Endothelial cell (in vitro differentiated cells): ENCODE measurements around the gene CD276. TPM values are rescaled to one million over a fixed set of nuclear protein-coding genes. Genes with fewer than 3 reads are reported as not detected.

ENCODE experiments used
- DNase-seq: peaks from one replicate; pipeline ENCODE4 v3.0.0; 2021; ENCODE audit warnings: low spot score
- H3K27ac Mint-ChIP-seq: one replicate; pipeline ENCODE4 v1.8.0; 2021; ENCODE audit warnings: mixed read lengths, inconsistent platforms; ENCODE audit not compliant: unreplicated experiment
- H3K27me3 Mint-ChIP-seq: one replicate; pipeline ENCODE4 v1.8.0; 2021; ENCODE audit warnings: mild to moderate bottlenecking, moderate library complexity, mixed read lengths, inconsistent platforms; ENCODE audit not compliant: unreplicated experiment
- H3K36me3 Mint-ChIP-seq: one replicate; pipeline ENCODE4 v1.8.0; 2021; ENCODE audit warnings: mild to moderate bottlenecking, low read depth, mixed read lengths, inconsistent platforms; ENCODE audit not compliant: unreplicated experiment
- H3K4me1 Mint-ChIP-seq: one replicate; pipeline ENCODE4 v1.8.0; 2021; ENCODE audit warnings: mild to moderate bottlenecking, mixed read lengths, inconsistent platforms; ENCODE audit not compliant: unreplicated experiment
- H3K4me3 Mint-ChIP-seq: one replicate; pipeline ENCODE4 v1.8.0; 2021; ENCODE audit warnings: mild to moderate bottlenecking, mixed read lengths, inconsistent platforms; ENCODE audit not compliant: unreplicated experiment
- H3K9me3 Mint-ChIP-seq: one replicate; pipeline ENCODE4 v1.8.0; 2021; ENCODE audit warnings: mixed read lengths, inconsistent platforms; ENCODE audit not compliant: unreplicated experiment
- total RNA-seq: library from RNA; stranded (reverse); fragmentation: NEBNext Ultra II Directional; extraction: Animal tissue kit (Norgen Biotek cat#: 25700); gene quantifications from one replicate; pipeline ENCODE4 v1.2.1, GENCODE V29; 2021; ENCODE audit not compliant: unreplicated experiment
- TF ChIP-seq, protein P1 (sequence below): fragments of 200-600 bp; sonication (generic); IDR thresholded peaks from one replicate; pipeline ENCODE4 v1.5.0; 2021; ENCODE audit warnings: antibody characterized with exemption; ENCODE audit not compliant: unreplicated experiment

Gene CD276
- total RNA-seq, 1 donor from 2014 or later = 552 TPM

DNA sequence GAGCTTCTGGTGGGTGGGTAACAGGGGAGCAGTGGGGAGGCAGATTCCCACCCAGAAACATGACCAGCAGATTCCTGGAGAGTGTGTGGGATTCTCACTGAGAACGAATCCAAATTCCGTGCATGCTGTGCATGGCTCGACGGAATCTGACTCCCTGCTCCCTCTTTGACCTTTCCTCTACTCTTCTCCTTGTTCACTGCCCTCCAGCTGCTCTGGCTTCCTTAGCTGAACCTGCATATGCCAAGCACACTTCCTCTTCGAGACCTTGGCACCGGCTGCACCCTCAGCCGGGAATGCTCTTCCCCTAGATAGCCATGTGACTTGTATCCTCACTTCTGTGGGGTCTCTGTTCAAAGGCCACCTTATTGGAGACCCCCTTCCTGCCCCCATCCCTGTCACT lies 62.7 kb downstream of the CD276 start:
- no peak for DNase-seq
- Mint-ChIP-seq H3K4me3 (no peak overlapping the region), H3K27me3 (peaks cover 8% of the 10 kb centered on the region), H3K4me1 (peaks cover 12% of the 10 kb centered on the region), H3K27ac (no peak overlapping the region), H3K9me3 (no peaks in the 10 kb centered on the region), H3K36me3 (no peaks in the 10 kb centered on the region)
- TF ChIP-seq, protein P1, sequence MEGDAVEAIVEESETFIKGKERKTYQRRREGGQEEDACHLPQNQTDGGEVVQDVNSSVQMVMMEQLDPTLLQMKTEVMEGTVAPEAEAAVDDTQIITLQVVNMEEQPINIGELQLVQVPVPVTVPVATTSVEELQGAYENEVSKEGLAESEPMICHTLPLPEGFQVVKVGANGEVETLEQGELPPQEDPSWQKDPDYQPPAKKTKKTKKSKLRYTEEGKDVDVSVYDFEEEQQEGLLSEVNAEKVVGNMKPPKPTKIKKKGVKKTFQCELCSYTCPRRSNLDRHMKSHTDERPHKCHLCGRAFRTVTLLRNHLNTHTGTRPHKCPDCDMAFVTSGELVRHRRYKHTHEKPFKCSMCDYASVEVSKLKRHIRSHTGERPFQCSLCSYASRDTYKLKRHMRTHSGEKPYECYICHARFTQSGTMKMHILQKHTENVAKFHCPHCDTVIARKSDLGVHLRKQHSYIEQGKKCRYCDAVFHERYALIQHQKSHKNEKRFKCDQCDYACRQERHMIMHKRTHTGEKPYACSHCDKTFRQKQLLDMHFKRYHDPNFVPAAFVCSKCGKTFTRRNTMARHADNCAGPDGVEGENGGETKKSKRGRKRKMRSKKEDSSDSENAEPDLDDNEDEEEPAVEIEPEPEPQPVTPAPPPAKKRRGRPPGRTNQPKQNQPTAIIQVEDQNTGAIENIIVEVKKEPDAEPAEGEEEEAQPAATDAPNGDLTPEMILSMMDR = no peak

DNA sequence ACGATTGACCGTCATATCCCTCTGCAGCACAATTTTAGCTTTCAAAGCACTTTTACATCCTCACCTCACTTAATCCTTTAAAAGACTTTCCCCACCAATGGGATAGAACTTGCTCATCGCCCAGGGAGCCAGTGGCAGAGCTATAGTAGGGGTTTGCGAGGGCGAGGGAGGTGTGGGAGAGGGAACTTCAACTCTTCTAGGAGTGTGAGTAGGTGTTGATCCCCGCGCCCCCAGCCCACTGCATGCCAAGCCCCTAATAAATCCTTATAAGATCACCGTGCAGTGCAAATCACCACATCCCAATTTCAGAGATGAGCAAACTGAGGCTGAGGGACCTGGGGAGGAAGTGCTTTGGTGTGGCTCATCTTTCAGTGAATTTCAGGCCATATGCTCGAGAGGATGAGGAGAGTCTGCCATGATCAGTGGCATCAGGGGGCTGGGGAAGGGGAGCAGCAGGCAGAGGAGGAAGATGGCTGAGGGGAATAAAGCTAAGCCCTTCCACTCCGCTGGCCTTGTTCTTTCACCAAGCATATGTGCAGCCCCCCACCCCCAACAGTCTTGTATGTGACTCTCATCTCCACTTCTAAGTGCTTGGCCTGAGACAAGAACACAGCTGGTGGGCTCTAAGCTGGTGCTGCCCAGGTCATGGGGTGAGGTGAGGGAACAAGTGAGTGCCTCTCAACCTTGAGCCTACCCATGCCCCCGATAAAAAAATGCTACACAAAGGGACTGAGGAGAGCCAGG lies 63.8 kb downstream of the CD276 start:
- TF ChIP-seq, protein P1 = no peak
- no peaks in the 10 kb centered on the region for H3K9me3 Mint-ChIP-seq

DNA sequence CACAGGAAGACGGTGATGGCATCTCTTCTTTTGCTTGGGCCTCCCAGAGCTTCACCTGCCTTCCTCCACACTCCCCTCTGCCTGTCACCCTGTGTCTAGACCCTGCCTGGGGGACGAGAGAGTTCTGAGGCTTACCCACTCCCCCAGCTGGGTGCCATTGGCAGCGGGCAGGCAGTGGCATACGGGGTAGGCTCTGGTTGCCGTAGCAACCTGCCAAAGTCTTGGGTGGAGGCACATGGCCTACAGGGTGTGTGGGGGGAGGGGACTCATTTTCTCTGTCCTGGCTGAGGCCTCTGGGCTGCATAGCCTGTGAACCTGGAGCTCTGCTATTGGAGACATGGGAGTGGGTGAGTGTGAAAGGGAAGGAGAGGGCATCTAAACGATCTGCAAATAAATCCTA lies 64.5 kb downstream of the CD276 start:
- peaks cover 15% of the 10 kb centered on the region for H3K4me1 Mint-ChIP-seq
- TF ChIP-seq, protein P1 = no peak
- H3K36me3 Mint-ChIP-seq = no peaks in the 10 kb centered on the region

More for the DNA sequence above, 63.8 kb downstream of the CD276 start:
- H3K27me3 Mint-ChIP-seq = peaks cover 8% of the 10 kb centered on the region
- no peak overlapping the region for H3K4me3 Mint-ChIP-seq
- H3K27ac Mint-ChIP-seq = no peak overlapping the region
- H3K4me1 Mint-ChIP-seq = peaks cover 12% of the 10 kb centered on the region
- no peak for DNase-seq
- H3K36me3 Mint-ChIP-seq = no peaks in the 10 kb centered on the region

DNA sequence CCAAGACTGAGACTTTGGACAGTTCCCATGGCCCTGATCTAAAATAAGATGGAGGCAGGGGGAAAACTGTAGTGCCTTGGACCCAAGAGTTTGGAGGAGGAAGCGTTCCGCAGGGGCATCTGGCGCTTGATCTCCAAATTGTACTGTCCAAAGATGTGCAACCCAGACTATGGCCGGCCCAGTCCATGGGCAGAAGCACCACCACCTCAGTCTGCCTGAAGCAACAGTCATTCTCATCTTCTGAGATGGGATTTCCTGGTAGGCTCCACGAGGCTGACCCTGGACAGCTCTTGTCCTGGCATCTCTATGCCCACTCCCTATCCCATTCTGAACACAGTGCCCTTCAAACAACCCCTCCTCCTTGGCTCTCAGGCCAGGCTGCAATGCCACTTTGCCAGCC lies 65.3 kb downstream of the CD276 start:
- H3K4me1 Mint-ChIP-seq = peaks cover 22% of the 10 kb centered on the region
- peaks cover 15% of the 10 kb centered on the region for H3K27me3 Mint-ChIP-seq

More for the DNA sequence above, 64.5 kb downstream of the CD276 start:
- DNase-seq = no peak
- no peaks in the 10 kb centered on the region for H3K9me3 Mint-ChIP-seq
- H3K27ac Mint-ChIP-seq = no peak overlapping the region
- H3K27me3 Mint-ChIP-seq = peaks cover 11% of the 10 kb centered on the region
- H3K4me3 Mint-ChIP-seq = no peak overlapping the region

DNA sequence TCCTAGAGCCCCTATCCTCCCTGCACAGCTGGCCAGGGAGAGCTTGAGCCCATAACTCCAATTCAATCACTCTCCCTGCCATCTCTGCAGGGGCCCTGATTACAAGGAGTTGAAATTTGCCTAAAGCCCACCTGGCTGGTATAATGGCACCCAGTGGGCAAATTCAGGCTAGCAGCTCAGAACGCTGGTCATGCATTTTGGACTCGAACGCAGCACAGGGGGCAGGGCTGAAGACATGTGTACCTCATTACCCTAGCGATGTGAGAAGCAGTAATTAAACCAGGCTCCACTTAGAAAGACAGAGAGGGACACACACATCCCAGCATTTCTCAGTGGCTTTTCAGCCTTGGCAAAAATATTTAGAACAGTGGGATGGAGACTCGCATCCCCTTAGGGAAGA lies 65.8 kb downstream of the CD276 start:
- Mint-ChIP-seq H3K36me3 (no peaks in the 10 kb centered on the region), H3K4me1 (peaks cover 22% of the 10 kb centered on the region), H3K4me3 (no peak overlapping the region), H3K9me3 (no peaks in the 10 kb centered on the region), H3K27me3 (peaks cover 18% of the 10 kb centered on the region), H3K27ac (no peak overlapping the region)
- DNase-seq = no peak
- TF ChIP-seq, protein P1 = no peak

More for the DNA sequence above, 65.3 kb downstream of the CD276 start:
- TF ChIP-seq, protein P1 = no peak
- no peaks in the 10 kb centered on the region for H3K36me3 Mint-ChIP-seq
- H3K27ac Mint-ChIP-seq = no peak overlapping the region
- DNase-seq = no peak
- H3K9me3 Mint-ChIP-seq = no peaks in the 10 kb centered on the region
- H3K4me3 Mint-ChIP-seq = no peak overlapping the region
